A673 (cell line): Measurements from ENCODE around the gene PHF21A.

Experiments used
- CTCF ChIP-seq: fragments of 300-800, 200-600 bp; sonication (generic); conservative IDR thresholded peaks from 2 replicates; pipeline ENCODE4 v1.5.1; 2017; ENCODE audit warnings: low read depth, mild to moderate bottlenecking, antibody characterized with exemption, low read length, moderate library complexity, mixed read lengths
- EZH2 ChIP-seq: fragments of 200-600 bp; sonication (generic); IDR thresholded peaks from 2 replicates; pipeline ENCODE4 v1.6.1; 2017; ENCODE audit warnings: borderline replicate concordance, low read depth, mild to moderate bottlenecking, mixed read lengths, antibody characterized with exemption, low read length; ENCODE audit not compliant: poor library complexity, severe bottlenecking

- TF ChIP-seq CTCF (no peak), EZH2 (no peak)
Measured at GRCh38 chr11:46079662-46080061, 41.6 kb downstream of the PHF21A start.
